Lower leg skin (tissue), 4 donors: Measurements from ENCODE around the gene GNAI3. TPM values are rescaled to one million over a fixed set of nuclear protein-coding genes. Genes with fewer than 3 reads are reported as not detected.

Experiments
- DNase-seq, 2 donors: peaks; one replicate each; pipeline ENCODE4 v3.0.0-alpha.2; 2019; ENCODE audit warnings: low spot score in 2 of 2
- H3K4me3 ChIP-seq: fragments of 200-600 bp; sonication (generic); 2 replicates; pipeline ENCODE4 v1.5.1; 2017; ENCODE audit warnings: mild to moderate bottlenecking, low read depth; ENCODE audit not compliant: poor library complexity, severe bottlenecking
- CTCF ChIP-seq, 3 donors: fragments of 450-650 bp; IDR thresholded peaks; one replicate each; pipeline ENCODE4 v1.5.1; 2016; ENCODE audit warnings: antibody characterized with exemption in 3 of 3, mild to moderate bottlenecking in 3 of 3, moderate library complexity in 2 of 3
- POLR2A ChIP-seq, 2 donors: fragments of 450-650 bp; IDR thresholded peaks; one replicate each; pipeline ENCODE4 v1.6.1; 2016 to 2017; ENCODE audit warnings: antibody characterized with exemption in 2 of 2, mild to moderate bottlenecking in 1 of 2, moderate library complexity in 1 of 2
- WGBS, 2 donors: methylation state at CpG; one replicate each; pipeline ENCODE4 v1.1.5; 2018; 5-methylcytosine and 5-hydroxymethylcytosine counted together
- intact Hi-C: fragments of 100-400 bp; cut with DNase I; formaldehyde crosslinking; loops from one replicate; pipeline ENCODE4 v1.15.0; 2023; ENCODE audit warnings: low total_unique reads
- total RNA-seq, 4 donors: library from RNA; depleted of rRNA; stranded (reverse); fragments of >200 nt; gene quantifications; one replicate each; pipeline ENCODE4 v1.1.0, GENCODE V29; 2016

The GNAI3 gene
- total RNA-seq, 4 donors from 2014 or later: 8.5 to 13.2 (median 10.7) TPM

GRCh38 chr1:109537450-109538178, 10.8 kb upstream of the GNAI3 start:
- WGBS, 2 donors: 81 to 84% methylated on average over 9 of the region's 9 CpGs
- no peak for DNase-seq
- intact Hi-C loops: no loop called here
- TF ChIP-seq CTCF (IDR thresholded peaks at IDR 0.05) (no peak), POLR2A (IDR thresholded peaks at IDR 0.05) (no peak)
- H3K4me3 ChIP-seq: no peak overlapping the region

- no peak overlapping the region for H3K4me3 ChIP-seq
- no peak for DNase-seq
- 89 to 93% methylated on average over 9 of the region's 9 CpGs for WGBS, 2 donors
- TF ChIP-seq CTCF (IDR thresholded peaks at IDR 0.05) (no peak), POLR2A (IDR thresholded peaks at IDR 0.05) (no peak)
- intact Hi-C loops: no loop called here
Observed at GRCh38 chr1:109538827-109539555, 9.4 kb upstream of the GNAI3 start.

GRCh38 chr1:109539676-109540075, 8.7 kb upstream of the GNAI3 start, which contains the start of gene GPR61:
TSS of gene GPR61 (plus strand) at chr1:109539872. CDS start at chr1:109543023, 3,151 bp downstream.
- intact Hi-C loops: loop anchor here (10.0 kb wide), 2 partner anchors 85 to 445 kb away; partner anchors contain the start of gene AHCYL1
- TF ChIP-seq CTCF (IDR thresholded peaks at IDR 0.05): no peak
- no peak for TF ChIP-seq POLR2A (IDR thresholded peaks at IDR 0.05)
- no peak for DNase-seq
- H3K4me3 ChIP-seq: no peak within 1 kb of the TSS
- 52 to 71% methylated on average over 5 to 7 of the region's 7 CpGs for WGBS, 2 donors

- TF ChIP-seq POLR2A (IDR thresholded peaks at IDR 0.05) (no peak), CTCF (IDR thresholded peaks at IDR 0.05) (no peak)
- WGBS, 2 donors: 74 to 79% methylated on average over 3 of the region's 3 CpGs
- no peak for DNase-seq
- H3K4me3 ChIP-seq: no peak overlapping the region
- intact Hi-C loops: loop anchor here (10.0 kb wide), 2 partner anchors 84 to 444 kb away; partner anchors contain the start of gene AHCYL1
Observed at GRCh38 chr1:109541102-109541501, 7.3 kb upstream of the GNAI3 start.

GRCh38 chr1:109542657-109543056, 5.8 kb upstream of the GNAI3 start:
- 87% methylated on average over 10 of the region's 10 CpGs for WGBS, 2 donors
- no peak for DNase-seq
- H3K4me3 ChIP-seq: no peak overlapping the region
- intact Hi-C loops: loop anchor here (10.0 kb wide), 2 partner anchors 82 to 442 kb away; partner anchors contain the start of gene AHCYL1
- TF ChIP-seq POLR2A (IDR thresholded peaks at IDR 0.05): no peak
- TF ChIP-seq CTCF (IDR thresholded peaks at IDR 0.05): no peak
